SH-SY5Y (cell line): ENCODE data around the gene AASS.

Experiments used
- GATA2 ChIP-seq: IDR thresholded peaks from 2 replicates; pipeline ENCODE4 v1.6.1; 2011; ENCODE audit warnings: mild to moderate bottlenecking, low read depth, low read length
- GATA3 ChIP-seq: IDR thresholded peaks from 2 replicates; pipeline ENCODE4 v1.6.1; 2011; ENCODE audit warnings: low read depth, mild to moderate bottlenecking, low read length, moderate library complexity

DNA sequence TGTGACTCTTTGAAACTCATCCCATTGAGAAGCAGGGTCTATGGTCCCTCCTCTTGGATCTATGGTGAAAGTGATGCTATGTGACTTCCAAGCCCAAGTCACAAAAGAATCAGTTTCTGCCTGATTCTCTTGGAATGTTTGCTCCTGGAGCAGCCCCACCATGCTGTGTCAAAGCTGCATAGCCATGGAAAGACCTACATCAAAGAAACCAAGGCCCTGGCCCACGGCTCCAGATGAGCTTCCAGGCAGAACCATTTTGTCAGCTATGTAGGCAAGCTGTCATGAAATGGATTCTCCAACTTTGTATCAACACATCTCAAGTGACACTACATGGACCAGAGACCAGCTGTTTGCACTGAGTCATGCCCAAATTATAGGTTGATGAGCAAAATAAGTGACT, 77.0 kb downstream of the AASS start:
- TF ChIP-seq GATA2 (no peak), GATA3 (no peak)
